Psoas muscle (tissue), 8 donors: ENCODE results near the gene ADCY1. TPM values are rescaled to one million over a fixed set of nuclear protein-coding genes. Genes with fewer than 3 reads are reported as not detected.

Source experiments
- ATAC-seq, 4 donors: fragments of 200-7000 bp; cut with Tn5 transposase; one replicate each; pipeline ENCODE4 v1.9.1; 2020; ENCODE audit warnings: moderate library complexity in 3 of 4, mild to moderate bottlenecking in 2 of 4
- DNase-seq, 2 donors: peaks; one replicate each; pipeline ENCODE4 v3.0.0-alpha.2; 2020
- H3K27ac ChIP-seq: fragments of 200-600 bp; one replicate; pipeline ENCODE4 v1.8.0; 2022
- H3K27me3 ChIP-seq, 3 donors: fragments of 200-600 bp in 1 of 3; one replicate each; pipeline versions ENCODE4 v1.6.1 to v1.8.0; 2013 to 2022; ENCODE audit warnings: low read length in 2 of 3, mild to moderate bottlenecking in 2 of 3, moderate library complexity in 1 of 3; ENCODE audit not compliant: insufficient read depth in 3 of 3
- H3K36me3 ChIP-seq, 2 donors: fragments of 200-600 bp in 1 of 2; one replicate each; pipeline versions ENCODE4 v1.6.1 to v1.8.0; 2013 to 2022; ENCODE audit warnings: low read depth in 1 of 2, mild to moderate bottlenecking in 1 of 2, moderate library complexity in 1 of 2; ENCODE audit not compliant: insufficient read depth in 1 of 2
- H3K4me1 ChIP-seq: fragments of 200-600 bp; one replicate; pipeline ENCODE4 v1.8.0; 2022
- H3K4me3 ChIP-seq: fragments of 200-600 bp; one replicate; pipeline ENCODE4 v1.8.0; 2022; ENCODE audit warnings: mild to moderate bottlenecking
- H3K9me3 ChIP-seq: fragments of 200-600 bp; one replicate; pipeline ENCODE4 v1.8.0; 2022
- WGBS, 3 donors: extraction: QIAGEN DNeasy Blood & Tissue Kit; methylation state at CpG; one replicate each; pipeline versions ENCODE4 v1.1.6 to v1.1.7; 2013; 5-methylcytosine and 5-hydroxymethylcytosine counted together
- intact Hi-C, 2 donors: fragments of 100-400 bp; cut with DNase I; formaldehyde crosslinking; loops; one replicate each; pipeline versions ENCODE4 v1.11.0 to v1.14.2; 2022
- polyA plus RNA-seq, 3 donors: library from polyadenylated mRNA; stranded (reverse); fragments of 200-250 nt; gene quantifications; one replicate each; pipeline ENCODE4 v1.2.3, GENCODE V29; 2013
- total RNA-seq, 4 donors: library from RNA; stranded (reverse); fragmentation: NEBNext Ultra II Directional in 2 of 4; extraction: Animal tissue kit (Norgen Biotek cat#: 25700) in 2 of 4; gene quantifications; one replicate each; pipeline versions ENCODE4 v1.2.1 to v1.2.4, GENCODE V29; 2021 to 2023
- TF ChIP-seq, protein P1 (sequence below): fragments of 200-600 bp; IDR thresholded peaks from one replicate; pipeline ENCODE4 v1.8.0; 2022; ENCODE audit warnings: antibody characterized with exemption
- donor health status: healthy with polysubstance abuse.
- donor health status: DM: no; HTN: no; CAD: no; lungs with moderate emphysema.
- donor health status: Bipolar disorder and iron deficiency.
- donor health status: healthy.
- donor health status: DM: yes; HTN: yes; CAD: no.
- donor health status: DM: no; HTN: no; CAD: no.
- donor health status: DM: no; HTN: no; CAD: no.
- donor health status: DM: yes; HTN: yes; CAD: no.

Gene ADCY1
- total and polyA plus RNA-seq, 7 donors, result 1.3 to 4.3 (median 2.2) TPM

DNA sequence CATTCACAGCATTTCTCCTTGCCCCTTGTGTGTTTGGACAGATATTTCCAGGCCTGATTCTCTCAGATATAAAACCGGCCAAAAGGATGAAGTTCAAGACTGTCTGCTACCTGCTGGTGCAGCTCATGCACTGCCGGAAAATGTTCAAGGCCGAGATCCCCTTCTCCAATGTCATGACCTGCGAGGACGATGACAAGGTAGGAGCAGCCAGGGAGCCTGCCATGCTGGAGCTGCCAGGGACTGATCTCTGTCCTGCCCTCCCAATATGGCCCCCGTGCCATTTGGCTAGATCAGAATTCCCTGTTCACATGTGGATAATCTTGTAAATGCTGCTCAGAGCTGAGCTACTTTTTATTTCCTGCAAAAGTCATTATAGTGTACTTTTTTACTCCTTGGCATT, 87.8 kb downstream of the ADCY1 start:
- intact Hi-C loops, result no loop called here
- H3K36me3 ChIP-seq, result no peaks in the 10 kb centered on the region
- no peak overlapping the region for H3K27ac ChIP-seq
- H3K4me1 ChIP-seq, result no peaks in the 10 kb centered on the region
- H3K9me3 ChIP-seq, result no peaks in the 10 kb centered on the region
- DNase-seq (no peak), ATAC-seq (no peak)
- no peak overlapping the region for H3K4me3 ChIP-seq
- H3K27me3 ChIP-seq, result no peaks in the 10 kb centered on the region
- 82 to 89% (median 89%) methylated on average over 6 of the region's 6 CpGs for WGBS, 3 donors
- TF ChIP-seq, protein P1, sequence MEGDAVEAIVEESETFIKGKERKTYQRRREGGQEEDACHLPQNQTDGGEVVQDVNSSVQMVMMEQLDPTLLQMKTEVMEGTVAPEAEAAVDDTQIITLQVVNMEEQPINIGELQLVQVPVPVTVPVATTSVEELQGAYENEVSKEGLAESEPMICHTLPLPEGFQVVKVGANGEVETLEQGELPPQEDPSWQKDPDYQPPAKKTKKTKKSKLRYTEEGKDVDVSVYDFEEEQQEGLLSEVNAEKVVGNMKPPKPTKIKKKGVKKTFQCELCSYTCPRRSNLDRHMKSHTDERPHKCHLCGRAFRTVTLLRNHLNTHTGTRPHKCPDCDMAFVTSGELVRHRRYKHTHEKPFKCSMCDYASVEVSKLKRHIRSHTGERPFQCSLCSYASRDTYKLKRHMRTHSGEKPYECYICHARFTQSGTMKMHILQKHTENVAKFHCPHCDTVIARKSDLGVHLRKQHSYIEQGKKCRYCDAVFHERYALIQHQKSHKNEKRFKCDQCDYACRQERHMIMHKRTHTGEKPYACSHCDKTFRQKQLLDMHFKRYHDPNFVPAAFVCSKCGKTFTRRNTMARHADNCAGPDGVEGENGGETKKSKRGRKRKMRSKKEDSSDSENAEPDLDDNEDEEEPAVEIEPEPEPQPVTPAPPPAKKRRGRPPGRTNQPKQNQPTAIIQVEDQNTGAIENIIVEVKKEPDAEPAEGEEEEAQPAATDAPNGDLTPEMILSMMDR, result no peak

DNA sequence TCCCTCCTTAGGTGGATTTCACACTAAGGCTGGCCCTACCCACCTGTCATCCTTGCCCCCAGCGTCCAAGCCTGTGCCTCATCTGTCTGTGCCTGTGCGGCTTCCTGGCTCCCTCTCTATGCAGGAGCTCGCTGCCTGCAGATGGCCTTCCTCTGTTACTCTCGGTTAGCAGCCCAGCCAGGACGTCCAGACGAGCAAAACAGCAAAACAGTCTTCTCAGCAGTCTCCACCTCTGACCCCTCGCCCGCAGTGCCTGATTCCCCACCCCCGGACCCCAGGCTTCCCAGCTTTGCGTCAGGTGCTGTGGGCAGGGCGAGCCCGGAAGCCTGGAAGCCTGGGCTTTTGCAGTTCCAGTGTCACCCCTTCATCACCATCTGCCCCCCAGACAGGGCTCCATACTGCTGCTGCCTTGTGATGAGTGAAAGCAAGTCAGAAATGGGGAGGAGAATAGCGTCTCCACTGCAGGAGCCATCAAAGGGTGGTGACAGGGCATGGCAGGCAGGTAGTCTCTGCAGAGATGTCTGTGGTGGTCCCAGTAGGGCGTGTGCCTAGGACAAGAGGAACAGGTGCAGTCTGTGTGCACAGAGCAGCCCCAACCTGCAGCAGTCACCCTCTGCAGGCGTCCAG, 88.5 kb downstream of the ADCY1 start:
- TF ChIP-seq, protein P1, result no peak
- no peaks in the 10 kb centered on the region for H3K4me1 ChIP-seq
- 76 to 83% (median 82%) methylated on average over 15 of the region's 15 CpGs for WGBS, 3 donors
- no peaks in the 10 kb centered on the region for H3K36me3 ChIP-seq
- H3K27me3 ChIP-seq, result no peaks in the 10 kb centered on the region
- no peak overlapping the region for H3K27ac ChIP-seq
- intact Hi-C loops, result no loop called here
- H3K4me3 ChIP-seq, result no peak overlapping the region
- no peak for DNase-seq
- ATAC-seq, result no peak
- no peaks in the 10 kb centered on the region for H3K9me3 ChIP-seq

- Histone ChIP-seq H3K4me3 (no peak overlapping the region), H3K4me1 (no peaks in the 10 kb centered on the region), H3K27me3 (no peaks in the 10 kb centered on the region), H3K9me3 (no peaks in the 10 kb centered on the region), H3K36me3 (no peaks in the 10 kb centered on the region), H3K27ac (no peak overlapping the region)
- ATAC-seq, result peak in 2 of 4 donors; percentile 51 to 56
- TF ChIP-seq, protein P1, result peak; percentile 25
- 84 to 85% (median 85%) methylated on average over 20 of the region's 20 CpGs for WGBS, 3 donors
- intact Hi-C loops, result no loop called here
- peak in 1 of 2 donors; percentile 58 for DNase-seq
Observed at GRCh38 chr7:45663167-45663921, 89.2 kb downstream of the ADCY1 start.

GRCh38 chr7:45663965-45664633, 89.9 kb downstream of the ADCY1 start:
- Histone ChIP-seq H3K27ac (no peak overlapping the region), H3K9me3 (no peaks in the 10 kb centered on the region), H3K4me1 (no peaks in the 10 kb centered on the region), H3K4me3 (no peak overlapping the region), H3K36me3 (no peaks in the 10 kb centered on the region), H3K27me3 (no peaks in the 10 kb centered on the region)
- intact Hi-C loops, result no loop called here
- ATAC-seq (no peak), DNase-seq (no peak)
- WGBS, 3 donors, result 77 to 90% (median 78%) methylated on average over 9 of the region's 9 CpGs
- TF ChIP-seq, protein P1, result no peak
